HEK293 (cell line): ENCODE measurements around the gene DNAJA3.

Source experiments
- YY2 ChIP-seq: fragments of 450-650 bp; formaldehyde crosslinking; IDR thresholded peaks from 2 replicates; pipeline ENCODE4 v1.5.1; 2016; ENCODE audit warnings: missing biosample characterization, missing genetic modification characterization
- TF ChIP-seq, protein P1 (sequence below): fragments of 450-650 bp; IDR thresholded peaks from 2 replicates; pipeline ENCODE4 v1.5.1; 2018; ENCODE audit warnings: missing biosample characterization, missing genetic modification characterization
- TF ChIP-seq, protein P2 (sequence below): fragments of 450-650 bp; formaldehyde crosslinking; IDR thresholded peaks from 2 replicates; pipeline ENCODE4 v1.5.1; 2016; ENCODE audit warnings: missing biosample characterization, missing genetic modification characterization
- TF ChIP-seq, protein P3 (sequence below): fragments of 450-650 bp; formaldehyde crosslinking; IDR thresholded peaks from 2 replicates; pipeline ENCODE4 v1.5.1; 2016; ENCODE audit warnings: missing biosample characterization, missing genetic modification characterization
- TF ChIP-seq, protein P4 (sequence below): fragments of 450-650 bp; formaldehyde crosslinking; IDR thresholded peaks from 2 replicates; pipeline ENCODE4 v1.5.1; 2016; ENCODE audit warnings: missing biosample characterization, missing genetic modification characterization

DNA sequence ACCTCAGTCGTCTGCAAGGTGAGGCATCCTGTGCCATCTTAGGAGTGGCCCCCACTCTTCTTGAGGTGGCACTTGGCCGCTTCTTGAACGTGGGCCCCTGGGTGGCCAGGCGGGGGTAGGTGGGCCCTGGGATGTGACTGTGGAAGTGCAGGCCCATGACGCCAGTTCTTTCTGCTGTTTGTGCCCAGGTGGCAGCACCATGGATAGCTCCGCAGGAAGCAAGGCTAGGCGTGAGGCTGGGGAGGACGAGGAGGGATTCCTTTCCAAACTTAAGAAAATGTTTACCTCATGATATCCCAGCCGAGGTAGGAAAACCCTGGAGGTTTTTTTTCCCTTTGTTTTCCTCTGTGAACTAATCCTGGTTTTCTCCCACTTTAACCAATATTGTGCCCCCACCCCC lies 29.0 kb downstream of the DNAJA3 start:
- TF ChIP-seq, protein P1, sequence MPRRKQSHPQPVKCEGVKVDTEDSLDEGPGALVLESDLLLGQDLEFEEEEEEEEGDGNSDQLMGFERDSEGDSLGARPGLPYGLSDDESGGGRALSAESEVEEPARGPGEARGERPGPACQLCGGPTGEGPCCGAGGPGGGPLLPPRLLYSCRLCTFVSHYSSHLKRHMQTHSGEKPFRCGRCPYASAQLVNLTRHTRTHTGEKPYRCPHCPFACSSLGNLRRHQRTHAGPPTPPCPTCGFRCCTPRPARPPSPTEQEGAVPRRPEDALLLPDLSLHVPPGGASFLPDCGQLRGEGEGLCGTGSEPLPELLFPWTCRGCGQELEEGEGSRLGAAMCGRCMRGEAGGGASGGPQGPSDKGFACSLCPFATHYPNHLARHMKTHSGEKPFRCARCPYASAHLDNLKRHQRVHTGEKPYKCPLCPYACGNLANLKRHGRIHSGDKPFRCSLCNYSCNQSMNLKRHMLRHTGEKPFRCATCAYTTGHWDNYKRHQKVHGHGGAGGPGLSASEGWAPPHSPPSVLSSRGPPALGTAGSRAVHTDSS: no peak
- TF ChIP-seq, protein P2, sequence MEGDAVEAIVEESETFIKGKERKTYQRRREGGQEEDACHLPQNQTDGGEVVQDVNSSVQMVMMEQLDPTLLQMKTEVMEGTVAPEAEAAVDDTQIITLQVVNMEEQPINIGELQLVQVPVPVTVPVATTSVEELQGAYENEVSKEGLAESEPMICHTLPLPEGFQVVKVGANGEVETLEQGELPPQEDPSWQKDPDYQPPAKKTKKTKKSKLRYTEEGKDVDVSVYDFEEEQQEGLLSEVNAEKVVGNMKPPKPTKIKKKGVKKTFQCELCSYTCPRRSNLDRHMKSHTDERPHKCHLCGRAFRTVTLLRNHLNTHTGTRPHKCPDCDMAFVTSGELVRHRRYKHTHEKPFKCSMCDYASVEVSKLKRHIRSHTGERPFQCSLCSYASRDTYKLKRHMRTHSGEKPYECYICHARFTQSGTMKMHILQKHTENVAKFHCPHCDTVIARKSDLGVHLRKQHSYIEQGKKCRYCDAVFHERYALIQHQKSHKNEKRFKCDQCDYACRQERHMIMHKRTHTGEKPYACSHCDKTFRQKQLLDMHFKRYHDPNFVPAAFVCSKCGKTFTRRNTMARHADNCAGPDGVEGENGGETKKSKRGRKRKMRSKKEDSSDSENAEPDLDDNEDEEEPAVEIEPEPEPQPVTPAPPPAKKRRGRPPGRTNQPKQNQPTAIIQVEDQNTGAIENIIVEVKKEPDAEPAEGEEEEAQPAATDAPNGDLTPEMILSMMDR: no peak
- TF ChIP-seq, protein P3, sequence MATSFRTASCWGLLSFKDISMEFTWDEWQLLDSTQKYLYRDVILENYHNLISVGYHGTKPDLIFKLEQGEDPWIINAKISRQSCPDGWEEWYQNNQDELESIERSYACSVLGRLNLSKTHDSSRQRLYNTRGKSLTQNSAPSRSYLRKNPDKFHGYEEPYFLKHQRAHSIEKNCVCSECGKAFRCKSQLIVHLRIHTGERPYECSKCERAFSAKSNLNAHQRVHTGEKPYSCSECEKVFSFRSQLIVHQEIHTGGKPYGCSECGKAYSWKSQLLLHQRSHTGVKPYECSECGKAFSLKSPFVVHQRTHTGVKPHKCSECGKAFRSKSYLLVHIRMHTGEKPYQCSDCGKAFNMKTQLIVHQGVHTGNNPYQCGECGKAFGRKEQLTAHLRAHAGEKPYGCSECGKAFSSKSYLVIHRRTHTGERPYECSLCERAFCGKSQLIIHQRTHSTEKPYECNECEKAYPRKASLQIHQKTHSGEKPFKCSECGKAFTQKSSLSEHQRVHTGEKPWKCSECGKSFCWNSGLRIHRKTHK (tag by site-specific recombination): no peak
- TF ChIP-seq, protein P4, sequence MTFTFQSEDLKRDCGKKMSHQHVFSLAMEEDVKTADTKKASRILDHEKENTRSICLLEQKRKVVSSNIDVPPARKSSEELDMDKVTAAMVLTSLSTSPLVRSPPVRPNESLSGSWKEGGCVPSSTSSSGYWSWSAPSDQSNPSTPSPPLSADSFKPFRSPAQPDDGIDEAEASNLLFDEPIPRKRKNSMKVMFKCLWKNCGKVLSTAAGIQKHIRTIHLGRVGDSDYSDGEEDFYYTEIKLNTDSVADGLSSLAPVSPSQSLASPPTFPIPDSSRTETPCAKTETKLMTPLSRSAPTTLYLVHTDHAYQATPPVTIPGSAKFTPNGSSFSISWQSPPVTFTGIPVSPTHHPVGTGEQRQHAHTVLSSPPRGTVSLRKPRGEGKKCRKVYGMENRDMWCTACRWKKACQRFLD (tag by site-specific recombination): no peak
- TF ChIP-seq YY2 (tag by site-specific recombination): no peak
